HG03469 (cell line): Measurements from ENCODE around the gene HNF4A.

ENCODE experiments used
- ATAC-seq: cut with Tn5 transposase; IDR thresholded peaks from one replicate; pipeline ENCODE4 v1.9.1; 2021; ENCODE audit warnings: mild to moderate bottlenecking, moderate library complexity, moderate number of reproducible peaks; ENCODE audit not compliant: unreplicated experiment

Gene HNF4A

GRCh38 chr20:44439318-44439717, 83.8 kb downstream of the HNF4A start:
- no peak for ATAC-seq

DNA sequence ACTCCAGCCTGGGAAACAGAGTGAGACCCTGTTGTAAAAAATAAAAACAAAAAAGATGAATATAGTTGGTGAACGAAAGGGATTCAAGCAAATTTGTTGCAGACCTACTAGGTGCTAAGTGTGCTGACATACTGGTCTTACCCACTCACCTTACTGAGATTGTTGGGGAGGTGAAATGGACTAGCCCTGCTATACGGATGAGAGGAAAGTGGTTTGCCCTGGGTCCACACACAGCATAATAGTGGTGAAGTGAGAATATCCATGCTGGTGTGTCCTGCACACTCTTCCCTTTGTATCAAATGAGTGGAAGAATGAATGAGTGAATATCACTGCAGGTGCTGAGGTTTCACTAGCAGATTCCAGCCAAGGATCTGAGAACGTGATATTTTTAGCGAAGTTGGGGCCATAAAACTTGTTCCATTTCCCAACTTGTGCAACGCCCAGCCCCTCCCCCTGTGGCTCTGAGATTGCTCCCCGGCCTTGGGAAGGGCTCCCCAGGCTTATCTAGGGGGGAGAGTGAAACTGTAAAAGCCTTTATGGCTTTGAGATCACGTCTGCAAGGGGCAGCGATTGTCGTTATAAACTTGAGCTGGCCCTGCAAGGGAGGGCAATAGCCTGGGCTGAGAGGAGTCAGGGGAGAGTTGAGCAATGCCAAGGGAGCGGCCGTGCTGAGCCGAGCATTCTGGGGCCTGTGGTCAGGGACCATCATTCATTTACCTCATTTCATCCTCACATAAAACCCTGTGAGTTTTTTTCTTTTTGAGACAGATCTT, 87.0 kb downstream of the HNF4A start:
- ATAC-seq = no peak

DNA sequence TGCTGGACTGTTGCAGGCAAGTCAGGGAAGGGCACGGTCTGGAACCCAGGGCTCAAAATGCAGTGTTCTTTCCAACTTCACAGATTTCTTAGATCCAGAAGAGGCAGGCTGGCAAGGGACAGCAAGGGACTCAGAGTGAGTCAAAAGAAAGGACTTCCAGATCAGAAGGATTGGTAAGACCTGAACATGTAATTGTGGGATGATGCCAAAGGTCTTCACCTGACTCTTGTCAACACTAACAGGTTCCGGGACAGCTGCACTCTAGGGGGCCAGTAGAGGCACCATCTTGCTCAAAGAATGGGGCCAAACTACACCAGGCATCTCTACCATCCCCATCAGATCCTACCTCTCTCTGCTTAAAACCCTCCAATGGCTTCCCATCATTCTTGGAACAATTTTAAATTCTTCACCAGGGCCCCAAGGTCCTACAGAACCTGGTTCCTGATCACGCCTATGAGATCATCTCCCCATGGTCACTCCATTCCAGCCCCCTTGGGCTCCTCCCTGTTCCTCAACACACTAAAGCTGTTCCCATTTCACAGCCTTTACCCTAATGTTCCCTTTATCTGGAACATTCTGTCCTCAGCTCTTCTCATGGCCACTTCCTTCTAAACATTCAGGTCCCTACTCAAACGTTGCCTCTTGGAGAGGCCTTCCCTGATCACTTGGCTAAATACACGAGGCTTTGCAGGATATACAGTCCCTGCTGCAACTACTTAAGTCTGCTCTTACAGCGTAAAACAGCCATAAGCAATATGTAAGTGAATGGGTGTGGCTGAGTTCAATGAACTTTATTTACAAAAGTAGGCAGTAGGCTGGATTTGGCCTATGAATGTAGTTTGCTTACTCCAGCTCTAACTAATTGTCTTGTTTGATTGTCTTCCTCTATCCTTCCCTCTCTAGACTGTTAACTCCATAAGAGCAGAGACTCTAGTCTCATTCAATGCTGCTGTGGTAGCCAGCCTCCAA, 90.5 kb downstream of the HNF4A start:
- ATAC-seq = no peak

DNA sequence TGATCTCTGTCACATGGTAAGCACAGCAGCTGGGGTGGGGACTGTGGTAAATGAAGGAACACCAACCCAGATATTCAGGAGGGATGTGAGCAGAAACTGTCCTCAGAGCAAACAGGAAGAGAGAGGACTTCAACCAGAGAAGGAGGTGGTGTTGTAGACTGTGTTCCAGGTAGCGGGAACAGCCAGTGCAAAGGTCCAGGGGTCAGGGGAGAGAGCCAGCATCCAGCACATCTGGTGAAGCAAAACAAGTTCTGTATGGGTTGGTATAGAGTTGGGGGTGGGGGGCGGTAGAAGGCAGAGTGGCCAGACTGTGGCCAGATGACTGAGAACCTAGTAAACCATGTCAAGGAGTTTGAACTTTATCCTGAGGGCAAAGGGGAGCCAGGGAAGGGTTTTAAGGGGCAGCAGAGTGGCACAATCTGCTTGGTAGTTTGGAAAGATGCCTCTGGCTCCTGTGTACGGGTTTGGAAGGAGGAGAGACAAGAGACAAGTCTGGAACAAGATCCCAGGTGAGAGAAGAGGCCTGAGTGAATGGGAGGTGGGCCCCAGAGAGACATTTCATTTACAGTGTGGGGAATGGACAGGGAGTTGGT, 92.4 kb downstream of the HNF4A start:
- ATAC-seq = no peak

DNA sequence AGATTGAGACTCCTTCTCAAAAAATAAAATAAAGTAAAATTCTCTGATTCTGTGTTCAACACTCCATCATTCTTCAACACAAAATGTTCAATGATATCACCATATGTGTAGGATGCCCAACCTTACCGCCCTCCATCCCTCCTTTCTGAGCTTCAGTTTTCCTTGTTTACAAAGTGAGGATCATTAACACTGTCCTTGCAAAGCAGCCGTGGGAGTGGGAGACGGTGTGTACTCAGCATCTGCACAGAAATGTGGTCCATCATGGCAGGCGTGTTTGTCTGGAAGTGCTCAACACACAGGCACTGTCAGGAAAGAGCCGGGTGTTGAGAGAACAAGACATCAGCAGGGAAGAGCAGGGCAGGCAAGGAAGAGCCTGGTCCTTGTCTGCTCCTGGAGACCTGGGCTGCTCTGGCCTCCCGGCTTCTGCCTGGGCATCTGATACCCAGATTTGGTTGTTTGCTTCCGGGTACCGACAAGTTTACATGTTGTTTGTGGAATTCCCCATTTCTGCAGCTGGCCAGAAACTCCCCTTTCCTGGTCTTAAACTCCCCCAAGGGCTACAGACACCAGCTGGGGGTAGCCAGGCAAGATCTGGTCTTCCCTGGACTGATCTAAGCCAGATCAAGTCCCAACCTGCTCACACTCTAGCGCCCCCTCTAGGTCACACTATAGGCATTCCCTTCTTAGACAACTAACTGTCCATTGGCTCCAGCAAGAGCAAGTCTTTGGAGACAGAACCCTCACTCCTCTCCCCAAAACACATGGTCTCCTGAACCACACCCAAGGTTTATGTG, 93.5 kb downstream of the HNF4A start:
- ATAC-seq = no peak

DNA sequence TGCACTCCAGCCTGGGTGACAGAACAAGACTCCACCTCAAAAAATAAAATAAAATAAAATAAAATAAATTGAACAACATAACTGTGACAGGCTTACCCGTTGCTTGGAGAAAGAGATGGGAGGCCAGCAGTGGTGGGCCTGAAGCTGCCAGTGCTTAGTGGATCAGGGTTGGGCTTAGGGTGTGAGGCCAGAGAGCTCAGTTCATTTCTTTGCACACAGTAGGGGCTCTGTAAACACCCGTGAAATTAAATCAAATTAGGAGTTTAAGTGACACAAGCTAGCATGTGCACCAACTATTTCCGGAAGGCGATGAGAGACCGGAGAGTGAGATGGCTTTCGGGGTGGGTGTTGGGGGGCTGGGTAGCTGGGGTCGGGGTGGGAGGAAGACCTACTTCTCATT, 94.4 kb downstream of the HNF4A start:
- no peak for ATAC-seq

- ATAC-seq = no peak
These were observed 94.9 kb downstream of the HNF4A start for GRCh38 chr20:44450281-44450889.

DNA sequence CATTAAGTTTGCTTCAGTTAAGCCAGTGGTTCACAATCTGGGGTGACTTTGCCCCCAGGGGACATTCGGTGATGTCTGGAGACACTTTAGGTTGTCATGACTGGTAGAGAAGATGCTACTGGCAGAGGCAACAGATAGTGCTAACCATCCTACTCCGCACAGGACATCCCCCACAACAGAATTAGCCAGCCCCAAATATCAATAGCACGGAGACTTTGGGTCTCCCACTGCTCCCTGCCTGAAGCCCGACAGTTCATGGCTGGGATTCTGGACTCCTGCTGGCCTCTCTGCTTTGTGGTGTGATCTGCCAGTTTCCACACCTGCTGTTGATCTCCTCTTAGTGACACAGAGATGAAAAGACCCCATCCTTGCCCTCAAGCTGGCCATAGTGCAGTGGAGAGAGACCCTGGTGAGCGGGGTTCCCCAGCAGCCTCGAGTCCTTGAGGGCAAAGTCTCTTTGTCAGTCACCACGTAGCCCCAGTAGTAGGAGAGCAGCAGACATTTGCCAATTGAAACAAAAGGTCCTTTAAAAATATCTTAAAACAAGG, 95.5 kb downstream of the HNF4A start:
- no peak for ATAC-seq

DNA sequence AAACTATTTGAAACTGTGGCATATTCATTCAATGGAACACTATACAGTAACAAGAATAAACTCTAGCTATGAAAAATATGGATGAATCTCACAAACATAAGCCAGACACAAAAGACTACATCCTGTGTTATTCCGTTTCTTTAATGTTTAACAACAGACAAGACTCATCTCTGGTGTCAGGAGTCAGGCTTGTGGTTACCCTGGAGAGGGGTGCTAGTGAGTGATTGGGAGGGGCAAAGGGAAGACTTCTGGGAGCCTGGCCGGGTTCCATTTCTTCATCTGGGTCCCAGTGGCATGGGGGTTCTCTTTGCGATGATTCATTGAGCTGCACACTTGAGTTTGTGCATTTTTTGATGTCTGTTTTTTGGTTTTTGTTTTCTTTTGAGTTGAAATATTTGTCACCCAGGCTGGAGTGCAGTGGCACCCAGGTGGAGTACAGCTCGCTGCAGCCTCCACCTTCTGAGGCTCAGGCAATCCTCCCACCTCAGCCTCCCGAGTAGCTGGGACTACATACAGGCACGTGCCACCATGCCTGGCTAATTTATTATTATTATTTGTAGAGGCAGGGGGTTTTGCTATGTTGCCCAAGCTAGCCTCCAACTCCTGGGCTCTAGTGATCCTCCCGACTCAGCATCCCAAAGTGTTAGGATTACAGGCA, 98.9 kb downstream of the HNF4A start:
- ATAC-seq = no peak

GRCh38 chr20:44455126-44455525, 99.6 kb downstream of the HNF4A start:
- ATAC-seq = no peak

DNA sequence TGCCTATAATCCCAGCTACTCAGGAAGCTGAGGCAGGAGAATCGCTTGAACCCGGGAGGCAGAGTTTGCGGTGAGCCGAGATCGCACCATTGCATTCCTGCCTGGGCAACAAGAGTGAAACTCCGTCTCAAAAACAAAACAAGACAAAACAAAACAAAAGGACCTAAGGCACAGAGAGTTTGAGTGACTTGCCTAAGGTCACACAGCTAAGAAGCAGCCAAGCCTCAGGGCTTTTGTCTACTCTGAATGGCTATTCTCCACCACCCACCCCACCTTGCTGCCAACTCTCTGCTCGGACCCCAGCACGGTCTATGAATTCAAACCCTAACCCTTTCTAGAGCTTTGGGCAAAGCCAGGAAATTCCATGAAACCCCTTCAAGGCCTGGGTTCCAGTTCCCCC, 101.1 kb downstream of the HNF4A start:
- no peak for ATAC-seq

DNA sequence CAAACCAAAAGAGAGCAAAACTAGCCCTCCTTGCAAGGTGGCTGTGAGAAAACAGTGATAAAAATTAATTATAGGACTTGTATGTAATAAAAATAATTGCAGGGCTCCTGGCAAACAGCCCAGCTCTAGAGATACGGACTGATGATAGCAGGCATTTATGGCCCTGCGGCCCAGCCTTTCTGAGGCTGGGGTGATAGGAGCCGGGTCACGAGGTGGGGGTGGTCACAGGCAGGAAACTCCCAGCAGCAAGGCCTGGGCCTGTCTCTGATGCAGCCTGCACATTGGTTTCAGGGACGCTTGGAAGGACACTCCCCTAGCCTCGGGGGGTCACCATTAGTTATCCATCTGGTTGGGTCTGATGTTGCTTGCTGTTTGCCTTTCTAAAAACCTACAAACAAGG, 101.5 kb downstream of the HNF4A start:
- no peak for ATAC-seq

DNA sequence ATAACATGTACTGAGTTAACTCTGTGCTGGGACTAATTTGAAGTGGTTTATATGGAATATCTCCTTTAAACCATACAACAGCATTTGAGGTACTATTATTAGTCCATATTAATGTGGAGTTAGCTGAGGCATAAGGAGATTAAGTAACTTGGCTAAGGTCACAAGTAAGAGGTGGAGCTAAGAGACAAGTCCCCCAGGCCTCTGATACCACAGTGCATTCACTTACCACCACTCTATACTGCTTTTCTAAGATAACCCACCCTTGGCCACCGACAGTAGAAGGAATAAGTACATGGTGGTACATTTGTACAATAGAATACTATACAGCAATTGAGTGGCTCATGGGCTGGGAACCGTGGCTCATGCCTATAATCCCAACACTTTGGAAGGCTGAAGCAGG, 103.8 kb downstream of the HNF4A start:
- no peak for ATAC-seq

GRCh38 chr20:44460795-44461141, 105.3 kb downstream of the HNF4A start:
- ATAC-seq = no peak

DNA sequence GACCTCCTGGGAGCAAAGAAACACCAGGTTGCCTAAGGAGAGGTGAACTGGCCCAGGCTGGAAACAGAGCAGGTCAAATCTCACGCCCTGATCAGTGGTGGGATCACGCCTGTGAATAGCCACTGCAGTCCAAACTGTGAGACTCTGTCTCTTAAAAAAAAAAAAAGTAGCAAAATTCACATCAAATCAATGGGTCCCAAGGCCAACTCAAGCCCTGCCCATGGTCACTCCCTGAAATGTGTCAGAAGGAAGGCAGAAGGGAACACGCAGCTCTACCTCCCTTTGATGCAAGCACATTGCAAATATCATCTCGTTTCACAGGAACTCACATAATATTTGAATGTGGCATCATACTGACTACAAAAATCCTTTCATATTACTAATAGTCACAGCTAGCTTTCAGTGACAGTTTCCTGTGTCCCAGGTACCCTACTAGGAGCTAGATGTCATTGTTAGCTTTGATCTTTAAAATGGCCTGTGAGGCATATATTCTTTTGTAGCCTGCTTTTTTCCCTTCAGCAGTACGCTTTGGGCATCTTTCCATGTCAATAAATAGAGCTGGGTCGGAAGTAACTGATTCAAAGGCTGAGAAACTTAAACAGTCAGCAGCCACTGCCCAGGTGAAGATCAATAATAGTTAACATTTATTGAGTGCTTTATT, 105.8 kb downstream of the HNF4A start:
- no peak for ATAC-seq

DNA sequence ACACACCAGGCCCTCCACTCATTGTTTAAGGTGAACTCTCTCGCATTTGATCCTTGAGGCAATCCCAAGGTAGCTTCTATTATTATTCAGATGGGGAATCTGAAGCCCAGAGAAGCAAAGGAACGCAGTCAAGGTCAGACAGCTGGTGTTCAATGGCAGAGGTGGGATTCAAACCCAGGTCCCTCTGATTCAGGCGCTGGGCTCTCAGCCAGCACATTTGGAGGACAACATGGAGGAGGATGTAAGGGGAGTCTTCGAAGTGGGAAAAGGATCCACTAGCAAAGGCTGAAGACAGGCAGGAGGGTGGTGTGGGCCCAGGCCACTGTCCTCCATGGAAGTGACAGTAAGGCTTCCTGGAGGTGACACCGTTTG, 106.3 kb downstream of the HNF4A start:
- ATAC-seq = no peak

DNA sequence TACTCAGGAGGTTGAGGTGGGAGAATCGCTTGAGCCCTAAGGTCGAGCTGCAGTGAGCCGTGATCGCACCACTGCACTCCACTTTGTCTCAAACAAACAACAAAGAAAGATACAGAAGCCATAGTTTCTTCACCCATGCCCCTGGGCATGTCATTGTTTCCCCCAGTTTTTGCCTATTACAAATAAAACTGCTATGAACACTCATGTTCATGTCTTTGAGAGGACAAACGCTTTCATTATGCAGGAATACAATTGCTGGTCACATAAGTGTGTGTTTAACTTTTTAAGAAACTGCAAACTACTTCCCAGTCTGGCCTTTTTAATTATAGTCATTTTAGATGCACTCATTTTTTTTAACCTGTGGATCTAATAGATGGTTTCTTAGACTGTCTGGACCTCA, 108.0 kb downstream of the HNF4A start:
- no peak for ATAC-seq

GRCh38 chr20:44464514-44464913, 109.0 kb downstream of the HNF4A start:
- ATAC-seq = no peak

GRCh38 chr20:44465001-44465560, 109.6 kb downstream of the HNF4A start:
- no peak for ATAC-seq
